OCI-LY1 (cell line): Measurements from ENCODE around the gene STYXL1.

Source experiments
- H2AFZ ChIP-seq: fragments of 200-600 bp; sonication (generic), shearing (Covaris generic); 2 replicates; pipeline ENCODE4 v1.6.0; 2014; ENCODE audit warnings: antibody characterized with exemption, mild to moderate bottlenecking, low read length
- H3F3A ChIP-seq: fragments of 200-600 bp; sonication (generic), shearing (Covaris generic); 2 replicates; pipeline ENCODE4 v1.6.0; 2014; ENCODE audit warnings: mild to moderate bottlenecking, antibody characterized with exemption, low read length, moderate library complexity; ENCODE audit not compliant: insufficient read depth
- H3K27ac ChIP-seq: fragments of 200-600 bp; sonication (generic); 2 replicates; pipeline ENCODE4 v1.5.1; 2014; ENCODE audit warnings: low read length, mixed run types, mild to moderate bottlenecking, low read depth; ENCODE audit not compliant: poor library complexity, severe bottlenecking
- H3K27me3 ChIP-seq: fragments of 200-600 bp; sonication (generic); 2 replicates; pipeline ENCODE4 v1.6.0; 2014; ENCODE audit warnings: antibody characterized with exemption, mild to moderate bottlenecking, low read length, moderate library complexity; ENCODE audit not compliant: insufficient read depth
- H3K36me3 ChIP-seq: fragments of 200-600 bp; sonication (generic); 2 replicates; pipeline ENCODE4 v1.6.1; 2014; ENCODE audit warnings: mild to moderate bottlenecking, antibody characterized with exemption, low read length, moderate library complexity, mixed read lengths; ENCODE audit not compliant: insufficient read depth
- H3K4me1 ChIP-seq: fragments of 200-600 bp; sonication (generic); 2 replicates; pipeline ENCODE4 v1.5.1; 2014; ENCODE audit warnings: mild to moderate bottlenecking, low read length, moderate library complexity; ENCODE audit not compliant: insufficient read depth, severe bottlenecking
- H3K4me2 ChIP-seq: fragments of 200-600 bp; sonication (generic), shearing (Covaris generic); 2 replicates; pipeline ENCODE4 v1.6.1; 2014; ENCODE audit warnings: low read length
- H3K4me3 ChIP-seq: fragments of 200-600 bp; sonication (generic); 2 replicates; pipeline ENCODE4 v1.5.1; 2014; ENCODE audit warnings: low read length, low read depth, mild to moderate bottlenecking, mixed read lengths; ENCODE audit not compliant: poor library complexity, severe bottlenecking
- H3K79me2 ChIP-seq: fragments of 200-600 bp; shearing (Covaris generic); 2 replicates; pipeline ENCODE4 v1.6.1; 2016; ENCODE audit warnings: mixed run types, low read length, mixed read lengths; ENCODE audit not compliant: insufficient read depth
- H3K9ac ChIP-seq: fragments of 200-600 bp; sonication (generic), shearing (Covaris generic); 2 replicates; pipeline ENCODE4 v1.6.1; 2014; ENCODE audit warnings: mild to moderate bottlenecking, low read length, mixed read lengths
- H3K9me2 ChIP-seq: fragments of 200-600 bp; sonication (generic), shearing (Covaris generic); 2 replicates; pipeline ENCODE4 v1.6.1; 2014; ENCODE audit warnings: low read depth, mild to moderate bottlenecking, low read length, mixed read lengths
- H3K9me3 ChIP-seq: fragments of 200-600 bp; shearing (Covaris generic); 2 replicates; pipeline ENCODE4 v1.6.1; 2014; ENCODE audit warnings: low read length, mixed read lengths
- H4K20me1 ChIP-seq: fragments of 200-600 bp; sonication (generic), shearing (Covaris generic); 2 replicates; pipeline ENCODE4 v1.6.0; 2016; ENCODE audit warnings: mild to moderate bottlenecking, low read length; ENCODE audit not compliant: insufficient read depth
- EZH2 ChIP-seq: fragments of 200-600 bp; sonication (generic), shearing (Covaris generic); IDR thresholded peaks from 2 replicates; pipeline ENCODE4 v1.8.0; 2017; ENCODE audit warnings: borderline replicate concordance, mixed run types, mild to moderate bottlenecking, antibody characterized with exemption, low read length, moderate library complexity, mixed read lengths
- TF ChIP-seq, protein P1 (sequence below): fragments of 200-600 bp; sonication (generic), shearing (Covaris generic); IDR thresholded peaks from 2 replicates; pipeline ENCODE4 v1.5.1; 2017; ENCODE audit warnings: mild to moderate bottlenecking, antibody characterized with exemption, low read length, moderate library complexity, mixed read lengths

The STYXL1 gene

DNA sequence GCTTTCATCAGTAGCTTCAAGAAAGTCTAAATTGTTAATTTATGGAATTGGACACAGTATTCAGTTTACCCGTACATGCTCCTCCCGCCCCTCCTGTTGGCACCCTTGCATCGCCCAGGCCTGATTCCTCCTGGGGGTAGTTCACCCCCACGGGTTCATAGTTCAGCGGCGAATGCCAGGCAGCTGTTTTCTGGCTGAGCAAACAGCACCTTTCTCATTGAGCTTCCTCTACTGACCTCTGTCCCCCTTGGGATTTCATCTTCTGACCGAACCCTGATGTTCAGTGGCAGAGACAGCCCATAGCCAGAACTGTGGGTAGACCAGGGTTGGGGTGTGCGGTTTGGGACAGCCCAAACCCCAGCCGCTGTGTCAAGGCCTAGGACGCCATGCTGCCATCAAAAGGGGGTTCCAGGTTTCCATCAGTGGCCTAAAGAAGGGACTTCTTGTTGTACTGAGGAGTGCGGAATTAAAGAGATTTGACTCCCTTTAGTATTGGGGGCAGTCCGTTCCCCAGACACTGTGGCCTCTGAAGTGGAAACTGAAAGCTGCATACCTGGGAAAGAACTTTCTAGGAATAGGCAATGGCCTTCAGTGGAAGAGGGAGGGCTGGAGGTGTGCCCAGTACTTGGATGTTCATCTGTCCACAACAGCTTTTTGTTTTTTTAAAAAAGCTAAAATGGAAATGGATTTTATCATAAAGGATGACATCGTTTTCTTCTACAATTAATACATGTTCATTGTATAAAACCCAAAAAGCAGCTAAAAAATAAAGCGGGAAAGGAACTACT lies 19.1 kb upstream of the STYXL1 start:
- peaks cover 59% of the 10 kb centered on the region for H3K36me3 ChIP-seq
- H4K20me1 ChIP-seq: no peaks in the 10 kb centered on the region
- no peak overlapping the region for H3K27ac ChIP-seq
- no peak overlapping the region for H3K9ac ChIP-seq
- H3K9me3 ChIP-seq: no peaks in the 10 kb centered on the region
- H3K4me3 ChIP-seq: no peak overlapping the region
- H3K4me1 ChIP-seq: no peaks in the 10 kb centered on the region
- H3K79me2 ChIP-seq: no peaks in the 10 kb centered on the region
- TF ChIP-seq, protein P1, sequence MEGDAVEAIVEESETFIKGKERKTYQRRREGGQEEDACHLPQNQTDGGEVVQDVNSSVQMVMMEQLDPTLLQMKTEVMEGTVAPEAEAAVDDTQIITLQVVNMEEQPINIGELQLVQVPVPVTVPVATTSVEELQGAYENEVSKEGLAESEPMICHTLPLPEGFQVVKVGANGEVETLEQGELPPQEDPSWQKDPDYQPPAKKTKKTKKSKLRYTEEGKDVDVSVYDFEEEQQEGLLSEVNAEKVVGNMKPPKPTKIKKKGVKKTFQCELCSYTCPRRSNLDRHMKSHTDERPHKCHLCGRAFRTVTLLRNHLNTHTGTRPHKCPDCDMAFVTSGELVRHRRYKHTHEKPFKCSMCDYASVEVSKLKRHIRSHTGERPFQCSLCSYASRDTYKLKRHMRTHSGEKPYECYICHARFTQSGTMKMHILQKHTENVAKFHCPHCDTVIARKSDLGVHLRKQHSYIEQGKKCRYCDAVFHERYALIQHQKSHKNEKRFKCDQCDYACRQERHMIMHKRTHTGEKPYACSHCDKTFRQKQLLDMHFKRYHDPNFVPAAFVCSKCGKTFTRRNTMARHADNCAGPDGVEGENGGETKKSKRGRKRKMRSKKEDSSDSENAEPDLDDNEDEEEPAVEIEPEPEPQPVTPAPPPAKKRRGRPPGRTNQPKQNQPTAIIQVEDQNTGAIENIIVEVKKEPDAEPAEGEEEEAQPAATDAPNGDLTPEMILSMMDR: no peak
- H3K27me3 ChIP-seq: no peaks in the 10 kb centered on the region
- no peak overlapping the region for H2AFZ ChIP-seq
- no peaks in the 10 kb centered on the region for H3K9me2 ChIP-seq
- H3F3A ChIP-seq: no peaks in the 10 kb centered on the region
- no peak overlapping the region for H3K4me2 ChIP-seq

DNA sequence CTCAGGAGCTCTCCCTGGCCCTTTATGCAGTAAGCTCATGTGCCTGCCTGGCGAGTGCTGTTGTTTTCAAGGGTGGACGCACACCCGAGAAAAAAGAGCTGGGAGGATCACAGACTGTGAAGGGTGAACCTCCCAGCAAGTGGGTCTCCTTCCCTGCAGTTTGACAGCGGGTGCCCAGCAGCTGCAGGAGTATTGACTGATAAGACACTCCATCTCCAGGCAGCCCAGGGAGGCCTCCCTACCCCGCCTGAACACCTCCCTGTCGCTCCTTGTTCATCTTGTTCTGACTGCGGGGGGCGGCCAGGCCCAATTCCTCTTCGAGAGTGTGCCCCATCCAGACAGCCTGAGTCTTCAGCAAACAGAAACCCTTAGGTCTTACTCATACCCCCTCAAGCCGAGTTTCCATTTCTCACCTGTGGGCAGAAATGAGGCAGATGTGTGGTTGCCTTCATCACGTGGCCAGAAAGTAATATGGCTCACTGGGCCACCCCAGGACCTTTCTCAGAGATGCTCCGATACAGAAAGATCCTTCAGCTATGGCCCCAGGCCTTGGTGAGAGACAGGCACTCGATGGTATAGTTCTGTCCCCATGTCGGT lies 17.3 kb upstream of the STYXL1 start:
- Histone ChIP-seq H3K4me2 (no peak overlapping the region), H3K27ac (no peak overlapping the region), H2AFZ (no peak overlapping the region), H3K9me3 (no peaks in the 10 kb centered on the region), H4K20me1 (no peaks in the 10 kb centered on the region), H3K9ac (no peak overlapping the region), H3K4me1 (no peaks in the 10 kb centered on the region), H3K79me2 (no peaks in the 10 kb centered on the region), H3K9me2 (no peaks in the 10 kb centered on the region), H3K4me3 (no peak overlapping the region), H3K27me3 (no peaks in the 10 kb centered on the region), H3F3A (no peaks in the 10 kb centered on the region), H3K36me3 (peaks cover 77% of the 10 kb centered on the region)
- TF ChIP-seq EZH2: no peak
- TF ChIP-seq, protein P1: no peak

DNA sequence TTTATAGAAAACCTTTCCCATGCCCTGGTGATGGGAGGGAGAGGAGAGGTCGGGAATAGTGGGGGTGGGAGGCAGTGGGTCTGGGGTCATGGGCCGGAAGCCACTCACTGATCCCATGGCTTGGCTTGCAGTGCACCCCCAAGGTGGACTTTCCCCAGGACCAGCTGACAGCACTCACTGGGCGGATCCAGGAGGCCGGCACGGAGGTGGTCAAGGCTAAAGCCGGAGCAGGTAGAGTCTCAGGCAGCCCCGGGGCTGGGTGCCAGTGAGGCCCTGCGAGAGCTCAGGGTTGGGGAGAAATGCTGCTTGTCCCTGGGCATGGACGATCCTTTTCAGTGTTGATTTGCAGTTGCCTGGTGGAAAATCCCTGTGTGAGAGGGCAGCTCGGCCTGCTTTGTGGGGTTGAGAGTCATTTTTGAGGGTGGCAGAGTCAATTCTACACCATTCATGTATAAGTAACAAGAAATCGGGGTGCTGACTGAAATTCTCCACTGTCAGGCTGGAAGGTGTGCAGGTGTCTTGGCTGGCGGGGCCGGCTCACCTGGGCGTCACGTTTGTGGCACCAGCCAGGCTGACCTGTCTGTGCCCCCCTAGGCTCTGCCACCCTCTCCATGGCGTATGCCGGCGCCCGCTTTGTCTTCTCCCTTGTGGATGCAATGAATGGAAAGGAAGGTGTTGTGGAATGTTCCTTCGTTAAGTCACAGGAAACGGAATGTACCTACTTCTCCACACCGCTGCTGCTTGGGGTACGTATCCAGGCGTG lies 16.6 kb upstream of the STYXL1 start:
- Histone ChIP-seq H3K9ac (no peak overlapping the region), H3K27me3 (no peaks in the 10 kb centered on the region), H3K9me3 (no peaks in the 10 kb centered on the region), H3K4me2 (no peak overlapping the region), H3K4me3 (no peak overlapping the region), H3K79me2 (no peaks in the 10 kb centered on the region), H3K4me1 (no peaks in the 10 kb centered on the region), H3K9me2 (no peaks in the 10 kb centered on the region), H4K20me1 (no peaks in the 10 kb centered on the region), H3K36me3 (peaks cover 84% of the 10 kb centered on the region), H2AFZ (no peak overlapping the region), H3F3A (no peaks in the 10 kb centered on the region), H3K27ac (no peak overlapping the region)
- TF ChIP-seq EZH2: no peak
- TF ChIP-seq, protein P1: no peak
